Iris pigment epithelial cell (primary cell): ENCODE results near the gene HES1.
A peak's percentile ranks its signal among the peaks of the same experiment; 100 is the strongest.

Source experiments
- DNase-seq: peaks from one replicate; pipeline ENCODE4 v3.0.0-alpha.2; 2011; ENCODE audit warnings: low read depth

Gene HES1

DNA sequence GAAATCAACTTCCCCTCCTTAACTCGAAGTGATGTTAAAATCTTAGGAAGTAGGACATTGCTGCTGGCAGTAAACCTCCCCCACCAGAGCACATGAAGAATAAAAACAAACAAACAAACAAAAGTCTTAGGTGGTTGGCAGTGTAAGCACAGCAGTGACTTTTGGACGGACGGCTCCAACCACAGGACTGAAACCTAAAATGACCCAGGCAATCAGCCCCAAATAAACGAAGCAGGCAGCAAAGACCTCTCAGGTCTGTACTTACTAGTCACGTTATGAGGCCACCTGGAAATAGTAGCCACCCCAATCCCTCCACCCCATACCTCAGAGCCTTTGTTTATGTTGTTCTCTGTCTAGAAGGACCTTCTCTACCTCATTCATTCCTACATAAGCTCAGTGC, 33.5 kb upstream of the HES1 start:
- no peak for DNase-seq

DNA sequence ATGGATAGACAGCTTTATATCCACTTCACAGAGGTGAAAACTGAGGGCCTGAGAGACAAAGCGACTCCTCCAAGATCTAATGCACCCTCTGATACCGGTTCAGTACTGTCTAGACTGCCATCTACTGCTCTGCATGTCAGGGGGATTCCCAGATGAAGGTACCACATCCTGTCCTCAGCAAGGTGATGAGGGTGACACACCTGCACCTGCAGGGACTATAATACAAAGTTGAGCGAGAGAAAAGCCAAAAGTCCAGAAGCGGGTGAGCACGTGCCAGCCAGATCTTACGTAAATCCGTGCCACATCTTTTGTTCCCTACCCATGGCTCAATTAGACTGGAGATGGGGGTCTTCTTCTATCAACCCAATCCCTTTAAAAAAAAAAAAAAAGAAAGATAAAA, 32.4 kb upstream of the HES1 start:
- no peak for DNase-seq

DNA sequence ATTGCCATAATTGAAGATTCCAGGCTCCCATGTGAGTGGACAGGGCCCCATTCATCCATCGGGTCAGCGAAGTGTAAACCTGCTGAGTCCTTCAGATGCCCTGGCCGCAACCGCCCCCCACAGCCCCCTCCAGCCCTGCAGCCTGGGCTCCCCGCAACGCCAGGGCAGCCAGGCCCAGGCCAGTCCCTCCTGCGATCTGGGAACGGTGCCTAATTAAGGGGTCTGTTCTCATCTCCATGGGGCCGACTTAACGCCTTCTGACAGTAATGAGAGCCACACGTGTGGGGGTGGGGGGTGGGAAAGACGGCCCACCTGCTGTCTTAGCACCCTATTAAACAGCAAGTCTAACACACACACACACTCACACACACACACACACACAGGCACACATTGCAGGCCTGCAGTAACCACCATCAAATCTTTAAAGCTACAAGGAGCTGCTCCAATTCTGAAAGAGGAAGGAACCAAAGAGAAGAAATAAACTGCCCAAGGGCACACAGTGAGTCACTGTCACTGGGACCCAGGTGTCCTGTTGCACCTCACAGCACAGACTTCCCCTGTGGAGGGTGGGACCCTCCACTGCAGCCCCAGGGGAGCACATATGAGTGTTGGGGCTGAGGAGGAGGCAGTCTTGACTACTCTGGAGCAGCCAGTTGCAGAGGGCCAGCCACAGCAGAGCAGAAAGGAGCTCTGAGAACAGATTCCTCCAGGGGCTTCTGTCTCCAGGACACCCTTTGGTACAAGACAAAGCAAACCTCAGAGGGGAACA, 31.8 kb upstream of the HES1 start:
- no peak for DNase-seq

DNA sequence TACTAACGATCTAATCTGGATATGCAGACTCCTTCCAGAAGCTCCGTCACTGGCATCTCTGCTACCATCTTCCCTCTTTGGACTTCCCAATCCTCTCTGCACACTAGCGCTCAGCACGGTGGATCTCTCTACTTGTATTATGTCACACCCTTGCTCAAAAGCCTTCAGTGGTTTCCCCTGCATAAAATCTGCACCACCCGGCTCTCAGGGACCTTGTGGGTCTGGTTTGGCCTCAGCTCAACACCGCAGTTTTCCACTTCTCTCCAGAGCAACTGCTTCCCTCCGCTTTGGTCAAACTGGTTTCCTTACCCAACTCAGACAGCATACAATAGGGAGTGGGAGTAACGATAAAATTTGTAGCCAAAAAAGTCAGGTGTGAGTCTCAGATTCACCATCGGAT, 30.7 kb upstream of the HES1 start:
- no peak for DNase-seq

DNA sequence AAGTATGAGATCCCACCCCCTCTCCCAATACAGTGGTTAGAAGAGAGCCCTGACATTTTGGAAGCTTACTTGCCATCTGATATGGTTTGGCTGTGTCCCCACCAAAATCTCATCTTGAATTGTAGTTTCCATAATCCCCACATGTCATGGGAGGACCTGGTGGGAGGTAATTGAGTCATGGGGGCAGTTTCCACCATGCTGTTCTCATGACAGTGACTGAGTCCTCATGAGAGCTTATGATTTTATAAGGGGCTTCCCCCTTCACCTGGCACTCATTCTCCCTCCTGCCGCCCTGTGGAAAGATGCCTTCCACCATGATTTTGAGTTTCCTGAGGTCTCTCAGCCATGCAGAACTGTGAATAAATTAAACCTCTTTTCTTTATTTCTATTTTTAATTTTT, 28.8 kb upstream of the HES1 start:
- no peak for DNase-seq

DNA sequence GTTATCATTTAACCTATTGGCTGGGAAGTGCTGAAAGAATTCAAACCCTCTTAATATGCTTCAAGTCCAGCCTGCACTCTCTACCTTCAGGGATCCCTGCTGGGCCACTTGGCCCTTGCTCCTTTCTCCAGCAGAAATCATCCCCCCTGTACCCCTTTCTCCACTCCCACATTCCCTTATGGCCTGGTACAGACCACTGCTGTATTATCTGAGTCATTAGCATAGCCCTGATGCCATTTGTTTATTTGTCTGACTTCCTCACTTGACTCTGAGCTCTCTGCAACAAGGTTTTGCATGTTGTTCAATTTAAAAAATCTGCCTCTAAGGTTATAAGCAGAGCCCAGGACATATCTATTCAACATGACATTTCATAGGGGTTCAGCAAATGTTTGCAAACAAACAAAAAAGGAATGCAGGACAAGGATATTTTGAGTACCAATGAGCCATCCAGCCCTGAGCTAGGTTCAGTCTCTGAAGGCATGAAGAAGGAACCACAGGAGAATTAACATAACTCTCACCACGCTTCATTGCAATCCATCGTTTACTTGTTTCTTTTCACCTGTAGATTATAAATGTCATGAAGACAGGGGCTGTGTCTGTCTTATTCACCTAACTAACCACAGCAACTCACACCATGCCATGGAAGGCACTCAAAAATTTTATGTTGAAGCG, 26.6 kb upstream of the HES1 start:
- peak; percentile 41 for DNase-seq

DNA sequence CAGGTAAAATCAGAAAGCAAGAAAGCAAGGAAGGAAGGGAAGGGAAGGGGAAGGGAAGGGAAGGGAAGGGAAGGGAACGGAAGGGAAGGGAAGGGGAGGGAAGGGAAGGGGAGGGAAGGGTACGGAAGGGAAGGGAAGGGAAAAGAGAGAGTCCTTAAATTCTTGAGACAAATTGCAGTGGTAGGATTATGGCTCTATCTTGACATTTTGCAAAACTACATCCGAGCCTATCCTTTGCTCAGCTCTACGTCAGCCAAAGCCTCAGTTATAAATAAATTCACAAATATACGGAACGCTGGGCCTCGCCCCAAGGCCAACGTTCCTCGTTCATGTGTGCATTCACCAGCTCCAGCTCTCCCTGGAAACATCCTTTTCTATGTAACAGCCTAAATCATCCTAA, 25.5 kb upstream of the HES1 start:
- DNase-seq, result no peak

DNA sequence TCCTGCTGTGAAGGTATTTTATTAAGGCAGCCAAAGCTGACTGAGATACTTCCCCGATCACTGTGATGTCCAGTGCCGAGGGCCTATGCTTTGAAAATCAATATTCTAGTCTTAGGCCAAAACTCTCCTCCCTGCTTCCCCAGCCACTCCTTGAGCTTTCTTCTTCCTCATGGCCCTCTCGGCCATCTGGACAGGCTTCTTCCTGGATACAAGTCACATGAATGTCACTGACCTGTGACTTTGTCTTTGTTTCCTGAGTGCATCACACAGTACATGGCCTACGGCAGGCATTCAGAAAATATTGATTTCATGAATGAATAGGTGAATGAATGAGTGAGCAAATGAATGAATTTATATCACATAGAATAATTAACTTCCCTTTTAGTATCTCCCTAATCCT, 24.6 kb upstream of the HES1 start:
- DNase-seq, result no peak

DNA sequence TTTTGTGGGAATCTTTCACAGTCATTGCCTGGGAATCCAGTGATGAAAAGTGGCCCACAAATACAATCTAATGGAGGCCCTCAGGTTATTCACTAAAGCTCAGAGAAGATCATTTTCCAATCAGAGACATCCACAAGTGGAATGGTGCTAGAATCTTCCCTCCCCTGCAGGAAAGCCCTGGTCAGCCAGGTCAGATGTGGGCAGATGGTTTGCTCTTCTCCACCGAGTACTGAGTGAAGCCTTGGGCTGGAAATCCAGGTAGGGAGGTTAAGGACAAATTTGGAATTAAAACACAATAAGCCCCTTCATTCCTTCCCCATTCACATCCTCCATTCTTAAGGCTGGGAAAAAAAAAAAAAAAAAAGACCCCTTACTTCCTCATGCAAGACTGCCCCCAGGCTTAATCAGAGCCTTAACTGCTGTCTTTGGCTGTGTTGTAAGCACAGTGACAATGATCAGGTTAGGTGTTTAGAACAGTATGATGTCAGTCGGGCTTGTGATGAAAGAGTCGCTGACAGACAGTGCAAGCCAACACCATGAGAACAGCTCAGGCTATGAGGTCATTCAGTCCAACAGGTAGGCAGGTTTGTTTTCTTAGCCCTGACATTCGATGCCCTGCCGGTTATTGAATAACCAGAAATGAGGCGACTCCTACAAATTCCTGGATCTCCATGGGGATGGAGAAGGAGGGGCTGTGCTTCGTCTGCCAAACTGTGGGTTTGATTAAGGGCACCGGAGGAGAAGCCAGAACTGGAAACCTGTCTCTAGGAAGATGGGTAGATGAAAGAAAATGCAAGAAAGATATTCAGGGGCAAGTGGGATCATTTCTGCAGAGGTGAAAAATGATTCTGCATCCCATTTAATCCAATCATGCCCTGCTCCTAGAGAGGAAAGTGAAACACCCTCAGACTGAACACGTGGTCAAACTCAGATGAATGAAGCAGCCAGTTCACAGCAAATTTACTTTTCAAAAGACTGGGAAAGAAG, 23.5 kb upstream of the HES1 start:
- DNase-seq, result peak; percentile 30

DNA sequence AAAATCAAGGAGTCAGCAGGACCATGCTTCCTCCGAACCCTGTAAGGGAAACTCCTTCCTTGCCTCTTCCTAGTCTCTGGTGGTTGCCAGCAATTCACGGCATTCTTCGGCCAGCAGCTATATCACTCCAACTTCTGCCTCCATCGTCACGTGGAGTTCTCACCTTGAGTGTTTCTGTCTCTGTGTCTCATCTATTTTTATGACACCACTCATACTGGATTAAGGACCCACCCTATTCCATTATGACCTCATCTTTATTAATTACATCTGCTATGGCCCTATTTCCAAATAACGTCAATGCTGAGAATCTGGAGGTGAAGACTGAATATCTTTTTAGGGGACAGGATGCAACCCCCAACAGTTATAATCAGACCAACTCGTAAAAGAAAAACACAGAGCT, 21.8 kb upstream of the HES1 start:
- no peak for DNase-seq

DNA sequence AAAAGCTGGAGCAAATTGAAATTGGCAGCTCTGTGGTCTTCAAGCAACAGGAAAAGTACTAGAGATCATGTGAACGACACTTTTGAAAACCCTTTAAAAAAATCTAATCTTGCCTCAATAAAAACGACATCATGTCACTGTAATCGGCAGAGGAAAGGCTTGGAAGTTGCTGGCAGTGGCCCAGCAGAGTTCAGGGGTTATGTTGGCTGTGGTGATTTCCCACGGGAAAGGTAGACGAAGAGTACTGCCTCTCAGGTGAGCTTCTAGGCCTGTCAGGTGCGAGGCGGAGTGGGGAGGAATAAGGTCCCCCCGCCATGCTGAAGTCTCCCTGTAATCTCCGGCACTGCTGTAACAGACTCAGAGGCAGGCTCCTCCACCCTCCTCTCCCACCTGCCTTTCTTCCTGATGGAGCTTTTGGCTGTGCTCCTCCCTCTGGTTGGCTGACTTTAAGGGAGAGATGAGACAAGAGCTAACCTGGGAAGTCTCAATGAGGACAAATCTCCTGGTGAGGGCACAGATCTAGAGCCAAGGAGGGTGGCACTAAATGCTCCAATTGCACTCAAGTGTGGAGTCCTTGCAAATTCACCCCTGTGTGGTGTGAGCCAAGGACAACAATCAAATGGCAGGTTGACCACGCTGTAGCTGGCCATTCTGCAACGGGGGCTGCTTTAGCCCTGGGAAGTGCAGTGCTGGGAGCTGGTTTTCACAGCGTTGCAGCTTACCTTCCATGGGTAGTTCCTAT, 18.7 kb upstream of the HES1 start:
- no peak for DNase-seq

DNA sequence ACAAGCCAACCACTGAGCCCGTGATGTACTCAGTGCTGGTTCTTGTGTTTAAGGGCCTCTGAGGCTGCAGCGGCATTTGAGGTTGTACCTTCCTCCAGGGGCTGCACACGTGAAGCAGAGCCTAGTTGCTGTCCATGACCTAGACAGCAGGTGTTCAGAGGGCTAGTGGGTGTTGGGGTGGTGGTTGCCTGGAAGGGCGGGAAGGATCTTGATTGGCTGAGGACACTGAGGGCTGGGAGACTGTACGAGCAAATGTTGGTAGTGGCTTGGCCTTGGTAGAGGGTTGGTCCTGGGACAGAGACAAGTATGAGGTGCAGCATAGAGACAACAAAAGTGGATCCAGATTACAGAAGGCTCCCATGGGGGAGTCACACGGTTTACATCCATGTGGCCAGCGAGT, 17.0 kb upstream of the HES1 start:
- DNase-seq, result no peak

DNA sequence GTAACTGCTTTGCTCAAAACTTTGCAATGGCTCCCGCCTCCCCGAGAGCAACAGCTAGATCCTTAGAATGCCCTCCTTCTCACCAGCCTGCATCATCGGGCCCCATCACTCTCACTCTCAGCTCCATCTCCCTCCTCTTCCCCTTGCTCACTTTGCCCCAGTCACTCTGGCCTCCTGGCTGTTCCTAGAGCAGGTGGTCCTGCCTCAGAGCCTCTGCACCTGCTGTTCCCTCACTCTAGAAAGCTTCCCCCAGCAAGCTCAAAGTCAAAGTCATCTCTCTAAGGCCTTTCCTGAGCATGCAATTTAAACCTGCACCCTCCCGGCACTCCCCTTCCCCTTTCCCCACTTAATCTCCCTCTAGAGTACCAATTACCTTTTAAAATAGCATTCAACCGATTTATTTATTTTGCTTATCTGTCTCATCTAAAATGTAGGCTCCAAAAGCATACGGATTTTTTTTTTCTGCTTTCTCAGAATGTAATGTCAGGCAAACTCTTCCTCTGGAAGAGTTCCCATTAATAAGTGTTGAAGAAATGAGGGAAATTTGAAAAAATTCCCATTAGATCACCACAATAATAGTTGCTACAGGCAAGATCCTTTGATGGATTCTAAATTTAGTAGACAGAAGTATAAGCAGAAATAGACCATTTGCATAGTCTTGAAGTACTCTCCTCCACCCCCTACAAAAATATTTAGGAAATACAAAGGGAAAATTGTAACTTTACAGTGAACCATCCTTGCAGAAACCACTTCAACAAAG, 15.9 kb upstream of the HES1 start:
- DNase-seq, result no peak

DNA sequence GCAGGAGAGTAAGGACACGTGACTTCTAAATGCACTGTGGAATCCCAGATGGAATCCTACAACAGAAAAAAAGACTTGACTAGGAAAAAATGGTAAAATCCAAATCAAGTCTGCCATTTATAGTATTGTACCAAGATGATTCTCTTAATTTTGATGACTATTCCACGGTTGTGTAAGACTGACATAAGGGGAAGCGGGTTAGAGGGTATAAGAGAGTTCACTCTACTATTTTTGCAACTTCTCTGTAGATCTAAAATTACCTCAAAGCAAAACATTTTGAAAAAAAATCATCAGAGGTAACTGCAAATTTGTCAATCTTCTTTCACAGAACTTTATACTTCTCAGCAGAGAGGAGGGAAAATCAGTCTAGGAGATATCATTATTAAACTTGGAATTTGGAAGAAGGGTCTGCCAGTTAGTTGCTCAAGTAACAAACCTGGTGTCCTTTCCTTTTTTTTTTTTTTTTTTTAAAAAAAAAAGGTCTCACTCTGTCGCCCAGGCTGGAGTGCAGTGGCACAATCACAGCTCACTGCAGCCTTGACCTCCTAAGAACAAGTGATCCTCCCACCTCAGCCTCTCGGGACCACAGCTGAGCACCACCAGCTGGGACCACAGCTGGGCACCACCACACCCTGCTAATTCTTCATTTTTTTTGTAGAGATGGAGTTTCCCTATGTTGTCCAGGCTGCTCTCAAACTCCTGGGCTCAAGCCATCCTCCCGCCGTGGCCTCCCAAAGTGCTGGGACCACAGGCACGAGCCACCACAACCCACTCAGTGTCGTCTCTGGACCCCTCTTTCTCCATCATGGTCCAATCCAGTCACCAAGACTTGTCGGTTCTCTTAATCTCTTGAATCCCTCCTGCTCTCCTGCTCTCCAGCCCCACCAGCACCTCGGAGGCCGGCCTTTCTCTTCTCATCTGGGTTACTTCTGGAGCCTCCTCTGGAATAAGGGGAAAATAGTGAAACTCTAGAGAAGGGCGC, 14.9 kb upstream of the HES1 start:
- no peak for DNase-seq

DNA sequence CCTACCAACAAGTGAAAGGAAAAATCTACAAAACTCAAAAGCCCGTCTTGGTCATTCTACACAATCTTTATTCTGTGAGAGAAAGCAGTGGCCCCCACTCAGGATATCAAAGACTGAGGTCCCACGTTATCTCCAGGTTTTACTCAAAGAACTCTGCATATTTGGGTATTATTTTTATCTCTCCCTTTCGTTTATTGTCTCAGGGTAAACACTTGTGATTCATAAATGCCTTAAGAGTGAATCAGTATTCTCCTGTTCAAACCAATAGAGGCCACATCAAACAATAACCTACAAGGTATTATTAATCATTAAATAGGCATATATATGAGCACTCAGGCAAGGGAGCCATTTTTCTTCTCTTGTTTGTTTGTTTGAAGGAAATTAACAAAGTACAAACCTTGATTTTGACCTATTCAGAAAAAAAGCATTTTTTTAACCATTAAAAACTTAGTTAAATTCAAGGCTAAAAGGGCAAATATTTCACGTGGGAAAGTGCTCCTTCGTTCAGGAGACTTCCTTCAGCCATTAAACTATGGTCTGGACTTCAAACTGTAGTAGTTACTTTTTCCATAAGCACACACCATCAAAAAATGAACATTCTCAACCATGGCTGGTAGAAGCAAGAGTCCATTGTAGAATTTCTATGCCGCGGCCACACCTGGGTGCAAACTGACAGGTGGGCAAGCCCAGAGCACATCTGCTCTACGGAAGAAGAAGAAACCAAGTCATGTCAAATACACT, 13.9 kb upstream of the HES1 start:
- DNase-seq, result peak; percentile 70

DNA sequence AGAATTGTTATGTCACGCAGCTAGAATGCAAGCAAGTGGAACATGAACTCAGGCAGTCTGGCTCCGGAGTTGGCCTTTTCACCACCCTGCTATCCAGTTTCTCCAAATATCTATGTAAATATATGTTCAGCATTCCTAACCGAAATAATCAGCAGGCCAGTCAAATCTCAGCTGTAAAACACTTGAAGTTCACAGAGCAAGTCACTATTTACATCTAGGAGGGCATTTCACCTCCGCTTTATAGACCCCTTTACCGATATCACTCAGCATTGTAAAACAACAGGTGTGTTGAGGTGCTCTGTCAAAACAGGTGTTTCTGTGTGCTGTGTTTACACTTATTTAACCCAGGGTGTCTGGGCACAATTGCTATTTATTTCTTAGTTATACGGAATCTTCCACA, 12.2 kb upstream of the HES1 start:
- no peak for DNase-seq

DNA sequence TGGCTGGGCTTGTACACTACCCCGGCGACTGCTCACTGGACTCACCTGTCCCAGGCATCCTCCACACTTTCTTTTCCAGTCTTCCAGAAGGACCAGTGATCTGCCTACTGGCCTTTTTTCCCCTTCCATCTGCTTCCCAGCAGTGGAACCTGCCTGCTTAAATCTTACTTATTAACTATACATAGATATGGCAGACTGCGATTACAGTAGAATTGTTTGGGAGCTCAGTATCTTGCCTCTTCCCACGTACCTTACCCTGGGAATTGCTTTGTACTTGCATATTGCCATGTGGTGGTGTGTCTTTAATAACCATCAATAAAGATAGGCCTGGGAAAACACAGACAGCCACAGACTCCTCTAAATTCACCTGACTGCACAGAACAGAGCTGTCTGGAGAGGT, 11.8 kb upstream of the HES1 start:
- DNase-seq, result no peak

DNA sequence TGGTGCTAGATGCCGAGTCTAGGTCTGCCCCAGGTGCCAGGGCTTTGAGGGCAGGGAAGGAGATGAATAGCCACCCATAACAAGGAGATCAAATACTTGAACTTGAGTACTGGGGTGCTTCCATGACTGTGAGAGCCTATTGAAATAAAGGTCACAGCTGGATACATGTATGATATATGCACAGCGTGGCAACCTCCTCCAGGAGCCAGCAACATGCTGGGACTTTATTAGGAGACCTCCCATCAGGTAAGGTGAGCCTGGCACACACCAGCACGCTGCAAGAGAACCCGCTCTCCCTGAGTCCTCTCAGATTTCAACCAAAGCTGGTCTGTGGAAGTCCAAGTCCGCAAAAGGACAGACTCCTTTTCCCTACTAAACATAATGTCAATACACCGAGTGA, 10.5 kb upstream of the HES1 start:
- DNase-seq, result no peak

DNA sequence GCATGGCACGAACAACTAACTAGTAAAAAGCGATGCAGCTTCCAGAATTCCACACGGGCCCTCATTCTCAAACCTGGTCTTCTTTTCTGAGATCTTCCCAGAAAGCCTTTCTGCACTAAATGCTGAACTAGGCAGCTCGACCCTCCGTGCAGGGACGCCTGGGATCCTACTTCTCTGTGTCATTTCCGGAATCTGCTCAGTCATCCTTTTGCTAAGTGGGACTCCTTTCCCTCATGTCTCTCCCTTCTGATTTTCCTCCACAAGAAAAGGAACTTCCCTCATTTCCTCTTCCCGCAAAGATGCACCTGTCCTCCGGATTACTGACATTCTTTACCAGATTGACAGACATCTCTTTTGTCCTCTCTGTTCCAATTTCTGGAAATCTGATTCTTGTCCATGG, 9.2 kb upstream of the HES1 start:
- DNase-seq, result no peak
